Endodermal cell (in vitro differentiated cells): ENCODE data around the gene PCSK6. TPM values are rescaled to one million over a fixed set of nuclear protein-coding genes. Genes with fewer than 3 reads are reported as not detected.

Experiments
- DNase-seq: peaks from one replicate; pipeline ENCODE4 v3.0.0-alpha.2; 2017
- H3K27ac ChIP-seq: 2 replicates; pipeline ENCODE4 v1.5.1; 2013; ENCODE audit warnings: mild to moderate bottlenecking, low read depth, low read length, moderate library complexity
- H3K27me3 ChIP-seq: 2 replicates; pipeline ENCODE4 v1.6.1; 2013; ENCODE audit warnings: mild to moderate bottlenecking, low read length, moderate library complexity; ENCODE audit not compliant: insufficient read depth, control insufficient read depth, poor library complexity, severe bottlenecking
- H3K36me3 ChIP-seq: 2 replicates; pipeline ENCODE4 v1.7.0; 2013; ENCODE audit warnings: mild to moderate bottlenecking, low read length, moderate library complexity; ENCODE audit not compliant: control insufficient read depth, insufficient read depth
- H3K4me1 ChIP-seq: one replicate; pipeline ENCODE4 v1.7.0; 2013; ENCODE audit warnings: low read length; ENCODE audit not compliant: control insufficient read depth, insufficient read depth
- H3K4me3 ChIP-seq: 2 replicates; pipeline ENCODE4 v1.5.1; 2013; ENCODE audit warnings: mild to moderate bottlenecking, low read length, moderate library complexity
- H3K9ac ChIP-seq: 2 replicates; pipeline ENCODE4 v1.6.1; 2013; ENCODE audit warnings: mild to moderate bottlenecking, low read length, moderate library complexity; ENCODE audit not compliant: poor library complexity, severe bottlenecking; ENCODE audit errors: extremely low read depth
- H3K9me3 ChIP-seq: 2 replicates; pipeline ENCODE4 v1.6.1; 2013; ENCODE audit warnings: mild to moderate bottlenecking, low read length, moderate library complexity; ENCODE audit not compliant: control insufficient read depth
- H3K27ac Mint-ChIP-seq: 2 replicates; pipeline ENCODE4 v1.8.0; 2020; ENCODE audit warnings: mixed read lengths
- H3K27me3 Mint-ChIP-seq: 2 replicates; pipeline ENCODE4 v1.8.0; 2021; ENCODE audit warnings: mild to moderate bottlenecking, mixed read lengths; ENCODE audit not compliant: insufficient read depth
- H3K36me3 Mint-ChIP-seq: 2 replicates; pipeline ENCODE4 v1.8.0; 2020; ENCODE audit warnings: low read depth, mixed read lengths
- H3K4me1 Mint-ChIP-seq: 2 replicates; pipeline ENCODE4 v1.8.0; 2020; ENCODE audit warnings: mixed read lengths
- H3K4me3 Mint-ChIP-seq: 2 replicates; pipeline ENCODE4 v1.8.0; 2020; ENCODE audit warnings: mild to moderate bottlenecking, moderate library complexity, mixed read lengths
- H3K9me3 Mint-ChIP-seq: 2 replicates; pipeline ENCODE4 v1.8.0; 2020; ENCODE audit warnings: mild to moderate bottlenecking, mixed read lengths
- WGBS, 2 experiments: methylation state at CpG; one replicate each; pipeline versions ENCODE4 v1.1.5 to v1.1.7; 2013; ENCODE audit warnings: missing lambda C conversion rate in 2 of 2, mixed read lengths in 1 of 2; ENCODE audit not compliant: insufficient coverage in 1 of 2, insufficient read length in 1 of 2; 5-methylcytosine and 5-hydroxymethylcytosine counted together
- total RNA-seq, 2 donors: library from RNA; stranded (reverse); fragmentation: NEBNext Ultra II Directional in 1 of 2; extraction: Animal tissue kit (Norgen Biotek cat#: 25700) in 1 of 2; gene quantifications; 2 replicates in 1 of 2; 3 replicates in 1 of 2; pipeline ENCODE4 v1.2.1, GENCODE V29; 2021
- TF ChIP-seq, protein P1 (sequence below): fragments of 200-600 bp; sonication (generic); conservative IDR thresholded peaks from 2 replicates; pipeline ENCODE4 v1.5.0; 2021; ENCODE audit warnings: antibody characterized with exemption, mild to moderate bottlenecking

The PCSK6 gene
- total RNA-seq, 2 donors from 2014 or later = 6.6 to 9.8 TPM

DNA sequence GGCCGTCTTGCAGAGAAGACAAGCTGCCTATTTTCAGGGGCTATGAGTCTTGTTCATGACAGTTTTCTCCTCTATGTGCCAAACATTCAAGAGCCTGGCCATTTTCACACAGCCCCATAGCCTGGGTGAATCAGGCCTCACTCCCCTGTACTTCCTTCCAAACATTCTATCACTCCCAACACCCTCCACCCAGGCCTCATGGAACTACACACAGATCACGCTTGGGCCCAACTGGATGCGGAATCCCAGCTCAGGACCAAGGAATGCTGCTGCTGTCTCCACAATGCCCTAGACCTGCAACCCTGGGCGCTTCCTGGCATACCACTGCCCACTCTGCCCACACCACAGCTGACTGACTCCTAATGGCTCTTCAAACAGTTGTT, 39.4 kb upstream of the PCSK6 start:
- Mint-ChIP-seq H3K27ac (peak overlapping the region; percentile 60), H3K27me3 (no peaks in the 10 kb centered on the region)

DNA sequence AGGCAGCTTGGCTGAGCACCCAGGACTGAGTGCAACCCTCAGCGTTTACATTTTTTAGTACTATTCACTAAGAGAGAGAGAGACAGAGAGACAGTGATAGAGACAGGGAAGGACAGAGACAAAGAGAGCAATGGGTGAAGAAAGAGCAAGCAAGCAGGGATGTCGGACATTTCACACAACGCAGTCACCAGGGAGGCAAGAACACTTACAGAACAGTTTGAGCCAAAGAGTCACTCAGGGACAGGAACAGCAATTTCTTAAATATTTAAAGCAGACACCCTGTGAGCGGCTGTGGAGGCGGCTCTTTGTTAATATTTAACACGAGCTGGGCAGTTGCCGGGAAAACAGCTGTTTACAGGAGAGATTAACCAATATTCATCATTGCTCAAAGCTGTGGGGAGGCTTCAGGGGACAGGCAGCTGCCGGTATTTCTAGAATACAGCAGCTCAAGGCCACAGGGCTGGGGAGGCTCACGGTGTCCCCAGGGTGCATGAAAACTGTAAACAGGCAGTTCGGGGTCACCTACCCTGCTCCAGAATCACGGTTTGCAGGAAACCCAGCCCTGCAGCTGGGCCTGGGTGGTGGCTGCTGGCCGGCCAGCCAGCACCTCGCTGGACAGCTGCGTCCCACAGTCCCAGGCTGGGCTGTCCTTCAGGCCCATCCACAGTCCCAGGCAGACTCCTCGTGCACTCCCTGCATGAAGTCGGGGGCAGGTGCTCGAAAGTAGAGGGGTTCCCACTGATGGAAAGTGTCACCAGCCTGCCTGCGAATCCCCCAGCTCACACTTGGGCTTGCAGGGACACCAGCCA, 38.8 kb upstream of the PCSK6 start:
- Histone ChIP-seq H3K9me3 (no peaks in the 10 kb centered on the region), H3K27me3 (no peaks in the 10 kb centered on the region), H3K36me3 (no peaks in the 10 kb centered on the region), H3K27ac (no peak overlapping the region), H3K4me3 (no peak overlapping the region), H3K9ac (no peak overlapping the region), H3K4me1 (peaks cover 12% of the 10 kb centered on the region)
- H3K4me3 Mint-ChIP-seq = peak overlapping the region; percentile 2
- H3K27me3 Mint-ChIP-seq = no peaks in the 10 kb centered on the region
- no peaks in the 10 kb centered on the region for H3K9me3 Mint-ChIP-seq
- WGBS, 2 experiments = 78 to 83% methylated on average over 16 to 18 of the region's 18 CpGs
- H3K4me1 Mint-ChIP-seq = peaks cover 29% of the 10 kb centered on the region
- no peaks in the 10 kb centered on the region for H3K36me3 Mint-ChIP-seq
- H3K27ac Mint-ChIP-seq = peak overlapping the region; percentile 60
- no peak for DNase-seq
- TF ChIP-seq, protein P1, sequence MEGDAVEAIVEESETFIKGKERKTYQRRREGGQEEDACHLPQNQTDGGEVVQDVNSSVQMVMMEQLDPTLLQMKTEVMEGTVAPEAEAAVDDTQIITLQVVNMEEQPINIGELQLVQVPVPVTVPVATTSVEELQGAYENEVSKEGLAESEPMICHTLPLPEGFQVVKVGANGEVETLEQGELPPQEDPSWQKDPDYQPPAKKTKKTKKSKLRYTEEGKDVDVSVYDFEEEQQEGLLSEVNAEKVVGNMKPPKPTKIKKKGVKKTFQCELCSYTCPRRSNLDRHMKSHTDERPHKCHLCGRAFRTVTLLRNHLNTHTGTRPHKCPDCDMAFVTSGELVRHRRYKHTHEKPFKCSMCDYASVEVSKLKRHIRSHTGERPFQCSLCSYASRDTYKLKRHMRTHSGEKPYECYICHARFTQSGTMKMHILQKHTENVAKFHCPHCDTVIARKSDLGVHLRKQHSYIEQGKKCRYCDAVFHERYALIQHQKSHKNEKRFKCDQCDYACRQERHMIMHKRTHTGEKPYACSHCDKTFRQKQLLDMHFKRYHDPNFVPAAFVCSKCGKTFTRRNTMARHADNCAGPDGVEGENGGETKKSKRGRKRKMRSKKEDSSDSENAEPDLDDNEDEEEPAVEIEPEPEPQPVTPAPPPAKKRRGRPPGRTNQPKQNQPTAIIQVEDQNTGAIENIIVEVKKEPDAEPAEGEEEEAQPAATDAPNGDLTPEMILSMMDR = no peak

More for the DNA sequence above, 39.4 kb upstream of the PCSK6 start:
- no peak overlapping the region for H3K4me3 ChIP-seq
- H3K36me3 Mint-ChIP-seq = no peaks in the 10 kb centered on the region
- no peak overlapping the region for H3K27ac ChIP-seq
- DNase-seq = no peak
- H3K9me3 Mint-ChIP-seq = no peaks in the 10 kb centered on the region
- peaks cover 12% of the 10 kb centered on the region for H3K4me1 ChIP-seq
- no peaks in the 10 kb centered on the region for H3K9me3 ChIP-seq
- H3K4me3 Mint-ChIP-seq = no peak overlapping the region
- no peaks in the 10 kb centered on the region for H3K36me3 ChIP-seq
- WGBS, 2 experiments = 85% methylated on average over 4 of the region's 4 CpGs
- no peaks in the 10 kb centered on the region for H3K27me3 ChIP-seq
- H3K4me1 Mint-ChIP-seq = peaks cover 29% of the 10 kb centered on the region
- H3K9ac ChIP-seq = no peak overlapping the region
- TF ChIP-seq, protein P1 = no peak

DNA sequence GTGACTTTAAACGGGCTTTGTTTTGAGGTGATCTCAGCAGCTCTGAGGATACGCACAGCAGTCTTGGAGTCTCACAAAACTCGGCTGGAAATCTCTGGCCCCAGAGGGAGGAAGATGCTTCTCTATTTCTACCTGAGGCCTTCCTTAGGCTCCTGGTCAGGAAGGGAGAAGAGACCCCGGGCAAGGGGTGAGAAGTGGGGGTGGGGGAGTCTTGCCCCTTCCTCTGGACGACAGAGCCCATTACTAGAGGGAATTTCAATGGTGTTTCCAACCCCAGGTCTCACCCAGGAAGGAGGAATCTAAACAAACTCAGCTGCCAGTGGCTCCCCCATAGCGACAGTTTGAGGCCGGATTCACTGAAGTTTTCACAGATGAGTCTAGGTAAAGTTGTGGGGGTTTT, 37.4 kb upstream of the PCSK6 start:
- H3K27me3 ChIP-seq = no peaks in the 10 kb centered on the region
- TF ChIP-seq, protein P1 = no peak
- WGBS, 2 experiments = 88 to 93% methylated on average over 3 to 7 of the region's 7 CpGs
- H3K27ac ChIP-seq = no peak overlapping the region
- Mint-ChIP-seq H3K36me3 (no peaks in the 10 kb centered on the region), H3K4me1 (peaks cover 29% of the 10 kb centered on the region), H3K27me3 (no peaks in the 10 kb centered on the region), H3K27ac (no peak overlapping the region), H3K4me3 (no peak overlapping the region), H3K9me3 (no peaks in the 10 kb centered on the region)
- no peaks in the 10 kb centered on the region for H3K36me3 ChIP-seq
- no peak for DNase-seq
- H3K9me3 ChIP-seq = no peaks in the 10 kb centered on the region
- no peak overlapping the region for H3K4me3 ChIP-seq
- no peak overlapping the region for H3K9ac ChIP-seq
- peaks cover 12% of the 10 kb centered on the region for H3K4me1 ChIP-seq
